SHP77 treated with DMSO at 0.1 percent for 48 hours (cell line): Measurements from ENCODE around the gene TSC1.
"Not testable (repeated sequence)": the region's sequence is repeated elsewhere in the genome, so short reads cannot be mapped to it uniquely, and the experiment has no call there.

ENCODE experiments used
- DNase-seq: peaks from one replicate; lab custom pipeline; 2025; lab: John Stamatoyannopoulos, UW

TSC1 gene

DNA sequence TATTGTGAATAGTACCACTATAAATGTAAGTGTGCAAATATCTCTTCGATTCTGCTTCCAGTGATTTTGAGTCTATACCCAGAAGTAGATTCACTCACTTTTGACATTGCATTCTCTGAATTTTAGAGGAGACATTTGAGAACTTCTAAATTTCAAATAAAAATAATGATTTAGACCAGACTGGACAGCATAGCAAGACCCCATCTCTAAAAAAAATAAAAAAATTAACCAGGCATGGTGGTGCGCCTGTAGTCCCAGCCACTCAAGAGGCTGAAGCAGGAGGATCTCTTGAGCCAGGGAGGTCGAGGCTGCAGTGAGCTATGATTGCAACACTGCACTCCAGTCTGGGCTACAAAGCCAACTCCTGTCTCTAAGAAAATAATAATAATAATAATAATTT lies 32.2 kb upstream of the TSC1 start:
- no peak for DNase-seq

DNA sequence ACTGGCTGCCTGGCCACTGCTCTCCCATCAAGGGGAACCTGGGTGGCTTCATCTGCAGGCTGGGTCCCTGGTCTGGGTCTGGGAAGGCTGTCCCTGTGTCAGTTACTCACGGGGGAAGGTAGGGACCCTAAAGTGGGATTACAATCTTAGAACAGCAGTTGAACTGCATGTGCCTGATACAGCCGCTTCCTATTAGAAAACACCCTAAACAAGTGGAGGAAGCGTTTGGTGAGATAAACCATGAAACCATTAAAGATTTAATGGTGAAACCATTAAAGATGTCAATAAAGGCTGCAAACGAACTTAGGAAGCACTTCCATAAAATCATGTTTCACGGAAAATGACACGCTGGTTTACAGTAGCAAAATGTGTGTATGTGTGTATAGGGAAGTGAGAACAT lies 31.5 kb upstream of the TSC1 start:
- DNase-seq: no peak

DNA sequence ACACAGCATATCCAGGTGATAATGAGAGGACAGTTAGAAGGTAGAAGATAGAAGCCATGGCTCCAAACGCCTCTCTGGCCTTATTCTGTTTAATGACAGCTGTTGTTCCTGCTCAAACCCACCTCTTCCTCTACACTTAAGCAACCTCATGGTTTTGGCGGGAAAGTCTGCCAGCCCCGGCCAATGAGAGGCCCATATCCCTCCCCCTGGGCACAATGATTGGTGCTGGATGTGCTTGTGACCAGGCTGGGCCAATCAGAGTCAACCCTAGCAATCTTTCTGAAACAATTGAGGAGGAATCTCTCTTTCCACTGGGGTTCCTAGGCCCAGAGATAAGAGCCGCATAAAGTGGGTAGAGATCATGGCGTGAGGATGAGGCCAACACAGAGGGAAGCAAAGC lies 29.3 kb upstream of the TSC1 start:
- DNase-seq: no peak

DNA sequence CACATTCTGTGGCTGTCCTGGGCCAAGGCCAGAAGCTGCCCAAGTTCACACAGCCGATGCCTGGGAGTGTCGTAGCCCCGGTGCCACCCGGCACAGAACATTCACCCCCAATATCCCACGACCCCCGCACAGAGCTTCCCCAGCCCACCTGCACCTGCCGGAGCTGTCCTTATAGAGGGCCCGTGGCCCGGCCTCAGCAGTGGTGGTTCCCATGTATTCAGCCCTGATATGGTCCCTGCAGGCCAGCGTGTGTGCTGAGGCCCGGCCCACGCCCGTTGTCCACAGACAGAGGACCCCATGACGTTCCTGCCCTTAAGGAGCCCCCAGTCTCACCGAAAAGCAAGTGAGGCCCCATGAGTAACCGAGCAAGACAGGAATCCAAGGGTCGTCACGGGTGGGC lies 28.8 kb upstream of the TSC1 start:
- no peak for DNase-seq

DNA sequence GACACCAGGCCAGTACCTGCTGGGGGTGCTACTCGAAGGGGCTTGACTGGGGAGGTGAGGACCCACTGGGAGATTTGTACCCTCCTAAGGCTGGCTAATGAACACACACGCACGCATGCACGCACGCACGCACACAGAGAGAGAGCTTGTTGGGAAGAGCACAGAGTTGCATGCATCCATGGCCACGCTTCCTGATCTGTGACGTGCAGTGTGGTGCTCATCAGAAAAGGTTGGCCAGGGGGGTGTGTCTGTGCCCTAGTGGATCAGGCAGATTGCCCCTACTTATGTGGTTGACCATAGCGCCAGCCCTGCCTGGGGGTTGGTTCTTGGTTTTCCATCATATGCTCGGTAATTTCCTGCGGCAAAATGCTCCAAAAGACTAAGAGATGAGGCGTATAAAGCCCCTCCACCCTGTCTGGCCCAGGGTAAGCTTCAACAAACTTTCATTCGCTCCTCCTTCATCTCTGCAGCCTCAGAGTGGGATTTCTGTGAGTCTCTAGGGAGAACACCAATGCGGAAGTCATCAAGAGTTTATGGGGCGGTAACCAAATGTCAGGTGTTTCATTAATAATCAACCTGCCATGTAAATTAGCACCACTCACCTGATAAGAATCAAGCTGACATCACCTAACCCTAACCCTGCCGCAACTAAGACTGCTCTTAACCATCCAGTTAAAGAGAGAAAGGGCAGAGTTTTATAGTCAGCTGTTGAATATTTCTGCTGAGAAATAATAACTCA lies 26.1 kb upstream of the TSC1 start:
- no peak for DNase-seq

DNA sequence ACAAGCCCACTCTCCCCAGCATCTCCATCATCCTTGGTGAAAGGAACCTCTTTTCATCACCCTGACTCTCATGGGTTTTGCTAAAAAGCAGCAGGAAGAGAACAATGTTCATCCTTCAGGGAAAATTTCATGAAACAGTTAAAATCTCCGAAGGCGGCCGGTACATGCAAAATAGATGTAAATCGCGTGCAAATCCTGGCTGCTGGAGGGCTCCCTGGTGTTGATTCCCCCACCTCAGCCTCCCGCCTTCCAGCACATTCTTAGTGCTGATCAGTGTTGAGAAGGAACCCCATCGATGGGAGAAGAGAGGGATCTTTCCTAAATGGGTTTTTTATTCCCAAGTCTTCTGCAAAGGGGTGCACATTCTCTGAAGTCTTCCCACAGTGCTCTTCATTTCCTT lies 25.4 kb upstream of the TSC1 start:
- no peak for DNase-seq

DNA sequence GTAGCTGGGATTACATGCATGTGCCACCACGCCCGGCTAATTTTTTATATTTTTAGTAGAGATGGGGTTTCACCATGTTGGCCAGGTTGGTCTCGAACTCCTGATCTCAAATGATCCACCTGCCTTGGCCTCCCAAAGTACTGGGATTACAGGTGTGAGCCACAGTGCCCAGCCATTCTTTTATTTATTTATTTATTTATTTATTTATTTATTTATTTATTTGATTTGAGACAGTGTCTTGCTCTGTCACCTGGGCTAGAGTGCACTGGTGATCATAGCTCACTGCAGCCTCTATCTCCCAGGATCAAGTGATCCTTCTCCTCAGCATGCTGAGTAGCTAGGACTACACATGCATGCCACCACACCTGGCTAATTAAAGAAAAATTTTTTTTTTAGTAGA lies 23.5 kb upstream of the TSC1 start:
- not testable (repeated sequence) for DNase-seq

DNA sequence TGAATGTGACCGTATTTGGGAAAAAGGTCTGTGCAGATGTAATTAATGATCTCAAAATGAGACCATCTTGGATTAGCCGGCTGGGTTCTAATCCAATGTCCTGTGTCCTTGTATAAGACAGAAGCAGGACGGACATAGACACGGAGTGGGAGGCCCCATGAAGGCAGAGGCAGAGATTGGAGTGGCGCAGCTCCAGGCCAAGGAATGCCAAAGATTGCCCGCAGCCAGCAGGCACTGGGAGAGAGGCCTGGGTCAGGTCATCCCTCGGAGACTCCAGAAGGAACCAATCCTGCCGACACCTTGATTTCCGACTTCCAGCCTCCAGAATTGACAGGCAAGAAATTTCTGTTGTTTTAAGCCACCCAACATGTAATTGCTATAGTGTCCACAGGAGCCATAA lies 21.1 kb upstream of the TSC1 start:
- no peak for DNase-seq

DNA sequence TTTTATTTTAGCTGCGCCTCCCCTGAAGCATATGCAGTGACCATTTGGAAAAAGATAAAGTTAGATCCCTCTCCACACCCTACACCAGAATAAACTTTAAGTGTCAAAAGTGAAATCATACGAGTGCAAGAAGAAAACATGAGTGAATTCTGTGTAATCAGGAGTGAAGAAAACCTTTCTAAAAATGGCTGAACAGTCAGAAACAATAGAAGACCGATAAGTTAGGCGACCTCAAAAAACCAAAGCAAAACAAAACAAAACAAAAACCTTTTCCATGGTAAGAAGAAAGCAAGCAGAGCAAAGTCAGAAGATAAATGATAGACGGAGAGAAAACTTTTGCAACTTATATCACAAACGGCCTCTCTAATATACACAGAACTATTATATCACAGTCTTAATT lies 16.6 kb upstream of the TSC1 start:
- DNase-seq: no peak

DNA sequence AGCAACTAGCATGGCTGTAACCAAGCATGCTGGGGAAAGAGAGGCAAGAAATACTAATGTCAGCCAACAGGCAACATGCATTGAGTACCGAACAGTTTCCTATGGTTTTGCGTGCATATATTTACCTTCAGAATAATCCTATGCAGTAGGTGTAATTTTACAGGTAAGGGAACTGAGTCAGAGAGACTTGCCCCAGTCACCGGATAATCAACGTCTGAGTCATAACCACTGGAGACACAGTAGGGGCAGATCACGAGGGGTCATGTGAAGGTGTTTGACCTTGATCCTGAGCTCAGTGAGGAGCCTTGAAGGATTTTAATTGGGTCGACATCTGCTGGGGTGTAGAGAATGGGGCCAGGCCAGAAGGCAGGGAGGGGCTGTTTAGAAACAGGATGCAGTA lies 13.4 kb upstream of the TSC1 start:
- no peak for DNase-seq

DNA sequence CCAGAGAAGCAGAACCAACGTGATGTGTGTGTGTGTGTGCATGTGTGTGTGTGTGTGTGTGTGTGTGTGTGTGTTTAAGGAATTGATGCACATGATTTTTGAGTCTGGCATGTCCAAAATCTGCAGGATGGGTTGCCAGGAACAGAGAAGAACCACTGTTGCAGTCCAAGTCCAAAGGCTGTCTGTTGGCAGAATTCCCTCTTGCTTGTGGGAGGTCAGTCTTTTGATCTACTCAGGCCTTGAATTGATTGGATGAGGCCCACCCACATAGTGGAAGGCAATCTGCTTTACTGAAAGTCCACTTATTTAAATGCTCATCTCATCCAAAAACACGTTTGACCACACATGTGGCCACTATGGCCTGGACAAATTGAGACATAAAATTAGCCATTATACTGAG lies 11.4 kb upstream of the TSC1 start:
- DNase-seq: no peak

DNA sequence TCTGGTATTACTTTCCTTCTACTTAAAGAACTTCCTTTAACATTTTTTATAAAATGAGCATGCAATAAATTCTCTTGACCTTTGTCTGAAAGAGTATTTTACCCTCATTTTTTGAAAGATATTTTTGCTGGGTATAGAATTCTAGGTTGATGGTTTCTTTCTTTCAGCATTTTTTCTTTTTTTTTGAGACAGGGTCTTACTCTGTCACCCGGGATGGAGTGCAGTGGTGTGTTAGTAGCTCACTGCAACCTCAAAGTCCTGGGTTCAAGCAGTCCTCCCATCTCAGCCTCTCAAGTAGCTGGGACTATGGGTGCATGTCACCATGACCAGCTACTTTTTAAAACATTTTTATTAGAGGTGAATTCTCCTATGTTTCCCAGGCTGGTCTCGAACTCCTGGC lies 10.7 kb upstream of the TSC1 start:
- no peak for DNase-seq

DNA sequence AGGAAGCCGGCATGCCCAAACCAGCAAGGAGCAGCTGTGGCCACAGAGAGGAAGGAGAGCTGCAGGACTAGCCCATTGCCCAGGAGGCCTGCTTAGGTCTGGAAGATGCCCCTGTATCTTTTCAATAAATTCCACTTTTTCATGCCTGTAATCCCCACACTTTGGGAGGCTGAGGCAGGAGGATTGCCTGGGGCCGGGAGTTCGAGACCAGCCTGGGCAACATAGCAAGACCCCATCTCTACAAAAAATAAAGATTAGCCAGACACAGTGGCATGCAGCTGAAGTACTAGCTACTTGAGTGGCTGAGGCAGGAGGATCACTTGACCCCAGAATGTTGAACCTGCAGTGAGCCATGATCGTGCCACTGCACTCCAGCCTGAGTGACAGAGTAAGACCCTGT lies 5.3 kb upstream of the TSC1 start:
- DNase-seq: no peak

DNA sequence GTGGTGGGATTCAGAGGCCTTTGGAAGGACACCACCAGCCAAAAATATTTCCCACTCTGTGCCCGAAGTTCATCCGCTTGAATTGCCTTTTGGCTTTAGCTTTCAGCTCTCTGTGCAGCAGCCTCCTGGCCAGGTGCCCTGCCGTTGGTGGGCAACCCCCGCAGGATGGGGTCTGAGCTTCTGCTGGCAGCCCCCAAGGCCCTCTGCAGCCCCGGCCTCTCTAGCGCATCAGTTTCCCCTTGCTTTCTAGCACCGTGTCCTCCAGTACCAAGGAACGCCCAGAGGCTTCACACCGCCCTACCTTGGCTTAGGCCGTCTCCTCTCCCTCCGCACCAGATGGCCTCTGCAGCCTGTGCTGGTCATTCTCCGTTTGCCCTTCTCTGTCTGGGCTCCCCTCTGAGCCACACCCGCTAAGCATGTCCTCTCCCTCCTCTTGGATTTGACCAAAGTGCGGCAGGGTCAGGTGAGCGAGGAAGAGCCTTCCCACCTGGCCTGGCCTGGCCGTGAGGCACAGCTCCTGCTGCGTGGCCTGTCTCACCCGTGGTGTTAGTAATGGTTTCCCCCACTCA lies 4.2 kb upstream of the TSC1 start:
- DNase-seq: no peak

DNA sequence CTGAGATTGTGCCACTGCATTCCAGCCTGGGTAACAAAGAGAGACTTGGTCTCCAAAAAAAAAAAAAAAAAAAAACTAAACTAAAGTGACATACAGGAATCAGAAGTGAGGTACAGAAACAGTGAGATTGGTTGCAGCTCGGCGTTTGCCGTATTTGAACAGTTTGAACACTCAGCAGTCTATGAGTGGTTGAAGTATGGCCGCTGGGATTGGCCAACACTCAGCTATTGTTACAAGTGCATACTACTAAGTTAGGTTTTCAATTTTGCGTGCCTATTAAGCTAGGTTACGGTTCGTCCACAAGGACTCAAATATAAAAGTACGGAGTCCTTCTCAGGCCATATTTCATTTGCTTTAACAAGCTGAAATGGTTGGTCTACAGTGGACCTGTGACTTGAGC lies 3.3 kb upstream of the TSC1 start:
- no peak for DNase-seq

DNA sequence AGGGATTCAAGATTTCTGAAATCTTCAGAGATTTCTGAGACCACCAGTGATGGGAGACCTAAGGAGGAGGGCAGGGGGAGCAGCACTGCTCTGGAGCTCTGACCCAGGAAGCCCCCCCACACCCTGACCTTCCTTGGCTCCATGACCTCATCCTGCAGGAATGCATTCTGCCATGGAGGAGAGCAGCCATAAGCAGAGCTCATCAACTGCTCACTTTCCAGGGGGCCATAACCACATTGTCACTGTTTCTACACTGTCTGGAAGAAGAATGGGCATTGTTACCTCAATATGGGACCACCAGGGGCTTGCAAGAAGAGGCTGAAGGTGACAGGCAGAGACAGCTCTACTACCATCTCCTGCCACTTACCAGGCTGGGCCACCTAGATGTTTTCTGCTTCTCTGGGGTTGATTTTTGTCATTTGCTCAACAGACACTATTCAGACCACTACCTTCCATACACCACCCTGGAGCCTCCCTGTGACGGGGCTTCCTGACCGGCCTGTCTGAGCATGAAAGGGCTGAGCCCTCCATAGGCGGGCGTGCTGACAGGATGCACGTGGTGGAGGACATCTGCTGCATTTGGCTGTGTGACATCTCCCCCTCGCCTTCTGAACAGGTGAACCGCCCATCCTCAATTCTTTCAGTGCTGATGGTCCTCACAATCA lies 2.3 kb upstream of the TSC1 start:
- no peak for DNase-seq

DNA sequence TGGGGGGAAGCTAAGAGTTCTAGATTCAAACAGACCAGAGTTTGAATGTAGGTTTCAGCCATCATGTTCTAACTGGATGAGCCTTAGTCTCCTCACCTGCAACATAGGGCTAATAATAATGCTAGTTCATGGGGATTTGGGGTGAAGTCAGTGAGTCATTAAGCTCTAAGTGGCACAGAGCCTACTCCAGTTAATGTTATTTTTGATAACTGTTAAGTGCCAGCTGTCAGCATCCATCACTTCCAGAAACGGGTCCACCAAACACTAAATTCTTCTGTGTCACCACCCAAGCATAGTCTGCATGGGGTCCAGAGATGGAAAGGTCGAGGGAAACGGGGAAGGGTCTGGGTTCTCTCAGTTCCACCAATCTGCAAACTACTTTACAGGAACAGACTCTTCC lies 1.8 kb upstream of the TSC1 start:
- DNase-seq: no peak

DNA sequence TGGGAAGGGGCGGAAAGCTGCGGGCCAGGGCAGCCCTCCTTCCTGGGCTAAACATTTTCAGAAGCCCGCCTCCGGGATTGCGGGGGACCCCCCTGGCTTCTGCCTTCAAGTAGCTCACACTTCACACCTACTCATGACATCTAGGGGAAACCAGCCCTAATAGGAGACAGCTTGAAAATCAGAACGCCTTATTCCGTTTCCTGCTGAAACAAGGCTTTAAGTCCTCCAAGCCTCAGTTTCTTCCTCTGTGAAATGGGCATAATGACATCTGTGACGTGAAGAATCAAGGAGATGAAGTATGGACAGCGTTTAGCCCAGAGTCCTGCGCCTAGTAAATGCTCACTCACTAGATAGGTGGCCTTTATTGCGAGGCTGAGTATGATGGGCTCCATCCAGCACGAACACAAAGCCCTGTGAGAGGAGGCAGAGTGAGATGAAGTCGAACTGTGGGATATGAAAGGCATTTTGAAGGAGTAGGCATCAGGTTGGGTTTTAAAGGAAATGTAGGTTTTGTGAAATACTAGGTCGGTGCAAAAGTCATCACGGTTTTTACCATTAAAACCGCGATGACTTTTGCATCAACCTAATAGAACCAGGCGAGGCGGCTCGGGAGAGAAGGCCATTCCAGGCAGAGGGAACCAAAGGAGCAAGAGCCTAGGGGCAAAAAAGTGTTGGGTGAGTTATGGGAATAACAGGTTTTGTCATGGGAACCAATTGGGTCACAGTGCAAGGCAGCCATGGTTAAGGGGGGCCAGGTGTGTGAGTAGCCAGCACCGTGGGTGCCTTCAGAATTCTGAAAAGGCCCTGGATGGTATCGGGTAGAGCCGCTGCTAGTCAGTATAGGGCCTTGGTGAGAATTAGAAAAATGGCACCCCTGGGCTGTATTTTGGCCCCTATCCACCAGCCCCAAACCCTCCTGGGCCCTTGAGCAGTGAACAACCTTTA lies 1.0 kb upstream of the TSC1 start:
- no peak for DNase-seq

DNA sequence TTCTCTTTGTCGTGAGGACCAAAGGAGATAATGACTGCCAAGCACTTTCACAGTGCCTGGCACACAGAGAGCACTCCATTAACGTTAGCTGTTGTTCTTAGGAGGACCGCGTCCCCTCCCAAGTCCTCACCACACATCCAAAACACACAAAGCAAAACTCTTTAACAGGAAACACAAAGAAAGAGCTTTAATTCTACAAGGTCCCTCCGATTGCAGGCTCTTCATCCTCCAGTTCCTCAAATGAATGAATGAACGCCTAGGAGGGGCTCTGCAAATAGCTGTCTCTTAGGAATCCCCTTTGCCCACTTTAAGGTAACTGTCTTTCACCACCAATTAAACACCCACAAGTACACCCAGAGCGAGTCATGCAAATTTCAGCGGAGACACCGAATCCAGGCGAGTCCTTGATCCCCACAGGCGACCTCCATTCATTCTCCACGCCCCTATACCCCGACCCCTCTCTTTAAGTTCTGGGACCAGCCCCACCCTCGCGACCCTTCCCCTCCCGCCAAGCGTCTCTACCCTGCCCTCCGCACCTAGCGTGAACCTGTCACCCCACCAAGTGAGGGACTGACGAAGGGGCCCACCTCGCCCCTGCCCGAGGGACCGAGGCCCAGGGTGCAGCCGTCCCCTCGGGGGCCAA lies 644 bp downstream of the TSC1 start:
- no peak for DNase-seq

DNA sequence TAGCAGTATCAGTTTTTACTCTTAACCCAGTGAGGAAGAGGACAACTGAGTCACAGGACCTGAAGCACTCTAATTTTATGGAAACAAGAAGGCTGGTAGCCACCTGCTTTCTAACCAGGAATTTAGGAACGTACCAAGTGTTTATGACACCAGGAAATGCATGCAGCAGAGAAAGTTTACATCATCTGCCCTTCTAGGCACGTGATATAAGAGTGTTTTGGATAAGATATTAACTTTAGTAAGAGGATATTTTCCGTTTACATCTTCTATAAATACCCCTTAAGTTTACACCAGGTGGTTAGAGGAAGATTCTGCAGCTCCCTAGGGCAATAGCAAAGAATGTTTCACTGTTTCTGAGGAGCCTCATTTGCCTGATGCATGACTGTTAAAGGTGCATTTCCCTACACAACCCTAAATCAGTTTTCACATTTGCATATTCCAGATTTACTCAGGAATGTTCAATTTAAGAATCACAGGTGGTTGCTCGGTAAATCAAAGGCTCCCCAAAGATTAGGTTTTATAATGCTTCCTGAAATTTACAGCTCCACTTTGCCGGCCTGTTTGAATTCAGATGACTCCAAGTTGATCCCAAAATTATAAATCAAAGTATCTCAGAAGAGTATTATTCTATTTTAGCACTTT lies 1.8 kb downstream of the TSC1 start:
- no peak for DNase-seq

DNA sequence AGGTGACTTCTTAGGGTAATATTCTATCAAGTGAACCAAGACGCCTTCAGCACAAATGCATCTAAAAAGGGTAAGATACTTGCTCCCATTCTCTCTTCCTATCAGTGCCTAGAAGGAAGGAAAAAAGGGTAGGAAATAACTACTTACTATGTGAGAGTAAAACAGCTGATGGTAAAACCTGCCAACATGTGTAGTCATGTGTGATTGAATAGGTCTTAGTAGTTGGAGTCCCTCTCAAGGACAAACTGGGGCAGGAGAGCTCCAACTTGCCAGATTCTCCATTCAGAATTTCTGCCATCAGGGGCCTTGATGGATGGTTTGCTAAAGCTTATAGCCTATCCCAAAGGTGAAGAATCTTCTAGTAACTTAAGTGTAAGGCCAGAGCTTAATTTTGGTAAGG lies 5.2 kb downstream of the TSC1 start:
- no peak for DNase-seq

DNA sequence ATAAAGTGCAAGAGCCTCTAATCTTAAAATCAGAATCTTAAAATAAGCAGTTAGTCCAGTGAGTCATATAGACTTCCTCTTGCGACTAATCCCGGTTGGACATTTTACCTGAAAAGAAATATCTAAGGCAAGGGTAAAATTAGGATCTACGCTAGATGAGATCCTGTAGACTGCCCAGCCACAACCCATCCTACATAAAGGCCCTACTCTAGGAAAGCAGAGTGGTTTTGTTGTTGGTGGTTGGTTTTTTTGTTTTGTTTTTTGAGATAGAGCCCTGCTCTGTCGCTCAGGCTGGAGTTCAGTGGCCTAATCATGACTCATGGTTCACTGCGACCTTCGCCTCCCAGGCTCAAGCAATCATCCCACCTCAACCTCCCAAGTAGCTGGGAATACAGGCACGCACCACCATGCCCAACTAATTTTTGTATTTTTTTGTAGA lies 6.9 kb downstream of the TSC1 start:
- no peak for DNase-seq
